Esophagus (tissue), 2 donors: ENCODE results near the gene BRME1. TPM values are rescaled to one million over a fixed set of nuclear protein-coding genes. Genes with fewer than 3 reads are reported as not detected.
"Not testable (repeated sequence)": the region's sequence is repeated elsewhere in the genome, so short reads cannot be mapped to it uniquely, and the experiment has no call there.

Experiments
- H3K27ac ChIP-seq, 2 donors: one replicate each; pipeline ENCODE4 v1.5.1; 2013; ENCODE audit warnings: low read depth in 2 of 2, mild to moderate bottlenecking in 2 of 2, inconsistent platforms in 1 of 2, low read length in 1 of 2, moderate library complexity in 1 of 2
- H3K27me3 ChIP-seq, 2 donors: one replicate each; pipeline ENCODE4 v1.6.1; 2013; ENCODE audit warnings: low read length in 2 of 2, control low read depth in 1 of 2, mild to moderate bottlenecking in 1 of 2; ENCODE audit not compliant: insufficient read depth in 2 of 2, control insufficient read depth in 1 of 2
- H3K36me3 ChIP-seq, 2 donors: one replicate each; pipeline ENCODE4 v1.6.1; 2013; ENCODE audit warnings: low read length in 1 of 2; ENCODE audit not compliant: control insufficient read depth in 2 of 2, insufficient read depth in 2 of 2
- H3K4me1 ChIP-seq, 2 donors: one replicate each; pipeline ENCODE4 v1.6.1; 2013; ENCODE audit warnings: low read length in 1 of 2; ENCODE audit not compliant: control insufficient read depth in 2 of 2, insufficient read depth in 2 of 2
- H3K4me3 ChIP-seq, 2 donors: one replicate each; pipeline ENCODE4 v1.5.1; 2013; ENCODE audit warnings: low read length in 2 of 2, mild to moderate bottlenecking in 2 of 2, low read depth in 1 of 2, moderate library complexity in 1 of 2
- H3K9me3 ChIP-seq, 2 donors: one replicate each; pipeline ENCODE4 v1.6.1; 2013; ENCODE audit warnings: mild to moderate bottlenecking in 2 of 2, low read depth in 1 of 2, low read length in 1 of 2, moderate library complexity in 1 of 2; ENCODE audit not compliant: control insufficient read depth in 2 of 2, insufficient read depth in 1 of 2
- WGBS, 2 donors: extraction: QIAGEN DNeasy Blood & Tissue Kit; methylation state at CpG; one replicate each; pipeline ENCODE4 v1.1.7; 2013; 5-methylcytosine and 5-hydroxymethylcytosine counted together
- polyA plus RNA-seq, 2 donors: library from polyadenylated mRNA; stranded (reverse); fragments of 200-250 nt; gene quantifications; one replicate each; pipeline ENCODE4 v1.2.3, GENCODE V29; 2013
- donor health status: healthy with polysubstance abuse.
- donor health status: Bipolar disorder and iron deficiency.

The BRME1 gene
- polyA plus RNA-seq, 2 donors: 7.5 to 13.0 TPM

- H3K9me3 ChIP-seq: no peaks in the 10 kb centered on the region
- 3 to 8% methylated on average over 47 to 107 of the region's 113 CpGs for WGBS, 2 donors
- H3K36me3 ChIP-seq: no peaks in the 10 kb centered on the region
- H3K27me3 ChIP-seq: peaks cover 0 to 2% of the 10 kb centered on the region in 2 donors
- peak overlapping the region; percentile 51 to 62 for H3K4me3 ChIP-seq
- H3K27ac ChIP-seq: peak overlapping the region in 1 of 2 donors; percentile 35
- peaks cover 0 to 5% of the 10 kb centered on the region in 2 donors for H3K4me1 ChIP-seq
These were observed 41.0 kb downstream of the BRME1 start for GRCh38 chr19:13864667-13865570.

DNA sequence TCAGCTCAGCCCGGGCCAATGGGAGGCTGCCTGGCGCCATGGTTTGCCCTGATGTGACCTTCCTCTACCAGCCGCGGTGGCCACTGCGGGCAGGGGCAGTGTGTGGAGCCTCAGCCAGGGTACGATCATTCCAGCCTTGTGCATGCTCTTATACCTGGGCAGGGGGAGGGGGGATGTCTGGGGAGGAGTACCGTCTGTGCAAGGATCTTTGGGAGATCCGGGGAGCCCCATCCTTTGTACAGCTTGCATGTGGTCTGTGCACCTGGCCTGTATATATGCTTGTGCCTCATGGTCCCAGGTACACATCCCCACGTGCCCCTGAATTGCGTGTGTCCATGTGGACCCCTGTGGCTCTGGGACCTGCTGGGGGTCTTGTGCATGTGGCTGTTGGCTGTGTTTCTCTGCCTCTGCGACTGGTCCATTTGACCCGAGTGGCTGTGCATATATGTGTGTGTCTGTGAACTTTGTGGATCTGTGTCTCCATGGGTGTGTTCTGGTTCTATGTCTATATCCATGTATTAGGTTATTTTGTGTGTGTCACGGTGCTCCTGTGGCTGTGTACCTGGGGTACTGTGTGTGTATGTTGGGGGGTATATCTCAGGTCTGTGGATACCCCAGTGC, 41.8 kb downstream of the BRME1 start:
- Histone ChIP-seq H3K4me3 (no peak overlapping the region), H3K4me1 (peaks cover 0 to 5% of the 10 kb centered on the region in 2 donors), H3K36me3 (no peaks in the 10 kb centered on the region), H3K27ac (no peak overlapping the region), H3K27me3 (peaks cover 0 to 2% of the 10 kb centered on the region in 2 donors), H3K9me3 (no peaks in the 10 kb centered on the region)
- WGBS, 2 donors: 35 to 37% methylated on average over 13 of the region's 13 CpGs

GRCh38 chr19:13861714-13862531, 44.0 kb downstream of the BRME1 start:
- Histone ChIP-seq H3K36me3 (no peaks in the 10 kb centered on the region), H3K9me3 (no peaks in the 10 kb centered on the region), H3K4me1 (peaks cover 0 to 5% of the 10 kb centered on the region in 2 donors), H3K27me3 (peaks cover 0 to 2% of the 10 kb centered on the region in 2 donors), H3K27ac (peak overlapping the region; percentile 86 to 91), H3K4me3 (peak overlapping the region; percentile 47 to 53)
- 1 to 2% methylated on average over 27 of the region's 27 CpGs for WGBS, 2 donors

DNA sequence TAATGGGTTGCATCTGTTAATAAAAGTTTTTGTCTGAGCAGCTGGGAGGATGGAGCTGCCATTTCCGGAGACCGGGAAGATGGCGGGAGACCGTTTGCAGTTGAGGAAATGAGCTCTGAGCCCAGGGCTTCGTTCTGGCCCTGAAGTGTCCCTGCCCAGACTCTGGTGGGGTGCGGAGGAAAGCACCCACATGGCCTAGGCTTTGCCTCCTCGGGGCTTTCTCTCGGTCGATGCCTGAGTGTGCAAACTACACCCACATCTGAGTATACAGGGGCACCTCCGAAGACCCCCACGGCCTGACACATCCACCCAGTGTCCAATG, 44.6 kb downstream of the BRME1 start:
- Histone ChIP-seq H3K27ac (peak overlapping the region; percentile 86 to 91), H3K9me3 (no peaks in the 10 kb centered on the region), H3K4me1 (peaks cover 0 to 5% of the 10 kb centered on the region in 2 donors), H3K27me3 (peaks cover 0 to 2% of the 10 kb centered on the region in 2 donors), H3K36me3 (no peaks in the 10 kb centered on the region), H3K4me3 (peak overlapping the region in 1 of 2 donors; percentile 53)
- 16 to 22% methylated on average over 11 of the region's 11 CpGs for WGBS, 2 donors

DNA sequence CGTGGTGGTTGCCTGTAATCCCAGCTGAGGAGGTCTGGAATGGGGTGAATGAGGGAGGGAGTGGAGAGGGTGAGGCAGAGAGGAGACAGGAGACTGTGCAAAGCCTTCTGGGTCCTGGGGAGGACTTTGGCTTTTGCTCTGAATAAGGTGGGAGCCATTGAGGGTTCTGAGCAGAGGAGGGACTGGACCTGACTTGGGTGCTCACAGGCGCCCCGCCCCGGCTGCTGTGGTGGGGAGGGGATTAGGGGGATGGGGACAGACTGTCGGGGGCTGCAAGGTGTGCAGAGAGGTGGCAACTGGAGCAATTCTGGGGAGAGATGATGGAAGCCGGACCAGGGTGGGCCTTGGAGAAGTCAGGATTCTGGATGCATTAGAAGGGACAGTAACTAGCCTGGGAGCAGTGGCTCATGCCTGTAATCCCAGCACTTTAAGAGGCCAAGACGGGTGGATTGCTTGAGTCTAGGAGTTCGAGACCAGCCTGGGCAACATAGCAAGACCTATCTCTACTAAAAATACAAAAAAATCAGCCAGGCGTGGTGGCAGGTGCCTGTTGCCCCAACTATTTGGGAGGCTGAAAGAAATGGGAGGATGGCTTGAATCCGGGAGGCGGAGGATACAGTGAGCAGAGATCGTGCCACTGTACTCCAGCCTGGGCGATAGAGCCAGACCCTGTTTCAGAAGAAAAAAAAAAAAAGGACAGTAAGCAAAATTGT, 45.1 kb downstream of the BRME1 start:
- no peak overlapping the region for H3K4me3 ChIP-seq
- H3K27ac ChIP-seq: peak overlapping the region; percentile 86 to 91
- H3K36me3 ChIP-seq: no peaks in the 10 kb centered on the region
- WGBS, 2 donors: 80% methylated on average over 13 of the region's 13 CpGs
- H3K9me3 ChIP-seq: no peaks in the 10 kb centered on the region
- peaks cover 0 to 5% of the 10 kb centered on the region in 2 donors for H3K4me1 ChIP-seq
- H3K27me3 ChIP-seq: peaks cover 0 to 2% of the 10 kb centered on the region in 2 donors

DNA sequence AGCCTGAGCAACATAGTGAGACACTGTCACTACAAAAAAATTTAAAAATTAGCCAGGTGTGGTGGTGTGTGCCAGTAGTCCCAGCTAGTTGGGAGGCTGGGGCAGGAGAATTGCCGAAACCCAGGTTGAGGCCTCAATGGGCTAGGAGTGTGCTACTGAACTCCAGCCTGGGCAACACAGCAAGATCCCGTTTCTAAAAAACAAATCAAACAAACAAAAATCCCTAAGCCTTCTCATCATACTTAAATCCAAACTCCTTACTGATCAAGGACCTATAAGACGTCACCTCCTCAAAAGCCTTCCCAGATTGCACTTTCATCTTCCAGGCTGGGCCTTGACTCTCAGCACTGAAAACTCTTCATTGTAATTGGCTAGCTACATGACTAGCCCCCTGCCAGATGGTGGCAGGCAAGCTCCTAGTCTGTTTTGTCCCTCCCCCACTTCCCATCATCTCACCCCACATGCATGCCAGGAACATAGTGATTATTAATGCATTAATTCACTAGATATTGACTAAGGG, 46.5 kb downstream of the BRME1 start:
- Histone ChIP-seq H3K27ac (peak overlapping the region in 1 of 2 donors; percentile 0), H3K4me3 (no peak overlapping the region), H3K36me3 (no peaks in the 10 kb centered on the region), H3K4me1 (peaks cover 0 to 5% of the 10 kb centered on the region in 2 donors), H3K9me3 (no peaks in the 10 kb centered on the region), H3K27me3 (peaks cover 0 to 2% of the 10 kb centered on the region in 2 donors)
- 93 to 96% methylated on average over 3 of the region's 3 CpGs for WGBS, 2 donors

DNA sequence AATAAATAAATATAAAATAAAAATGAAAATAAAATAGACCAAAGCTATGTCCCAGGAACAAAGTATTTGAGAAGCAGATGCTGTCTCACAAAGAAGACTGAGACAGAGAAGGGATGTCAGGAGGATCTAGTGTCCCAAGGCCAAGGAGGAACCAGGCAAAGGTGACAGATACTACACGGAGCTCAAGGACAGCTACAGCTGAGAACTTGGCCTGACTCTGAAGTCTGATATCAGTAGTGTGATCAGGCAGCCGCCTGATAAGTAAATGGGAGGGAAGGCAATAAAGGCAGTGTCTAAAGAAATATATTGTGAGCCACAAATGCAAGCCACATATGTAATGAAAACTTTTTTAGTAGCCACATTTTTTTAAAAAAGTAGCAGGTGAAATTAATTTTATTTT, 49.4 kb downstream of the BRME1 start:
- Histone ChIP-seq H3K27me3 (no peaks in the 10 kb centered on the region), H3K36me3 (no peaks in the 10 kb centered on the region), H3K4me3 (no peak overlapping the region), H3K27ac (no peak overlapping the region), H3K4me1 (peaks cover 0 to 4% of the 10 kb centered on the region in 2 donors), H3K9me3 (no peaks in the 10 kb centered on the region)
- WGBS, 2 donors: 60 to 75% methylated on average over 2 of the region's 2 CpGs

DNA sequence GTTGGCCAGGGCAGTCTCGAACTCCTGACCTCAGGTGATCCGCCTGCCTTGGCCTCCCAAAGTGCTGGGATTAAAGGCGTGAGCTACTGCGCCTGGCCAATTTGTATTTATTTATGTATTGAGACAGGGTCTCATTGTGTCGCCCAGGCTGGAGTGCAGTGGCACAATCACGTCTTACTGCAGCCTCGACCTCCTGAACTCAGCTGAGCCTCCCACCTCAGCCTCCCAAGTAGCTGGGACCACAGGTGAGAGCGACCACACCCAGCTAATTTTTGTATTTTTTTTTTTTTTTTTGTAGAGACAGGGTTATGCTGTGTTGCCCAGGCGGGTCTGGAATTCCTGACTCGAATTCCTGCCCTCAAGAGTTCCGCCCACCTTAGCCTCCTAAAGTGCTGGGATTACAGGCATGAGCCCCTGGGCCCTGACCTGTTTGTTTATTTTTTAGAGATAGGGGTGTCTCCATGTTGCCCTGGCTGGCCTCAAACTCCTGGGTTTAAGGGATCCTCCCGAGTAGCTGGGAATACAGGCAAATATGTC, 53.7 kb downstream of the BRME1 start:
- not testable (repeated sequence) for H3K27me3 ChIP-seq, H3K36me3 ChIP-seq, H3K9me3 ChIP-seq, H3K4me3 ChIP-seq
- 73 to 74% methylated on average over 12 of the region's 12 CpGs for WGBS, 2 donors
- peak overlapping the region in 1 of 2 donors; percentile 54 for H3K27ac ChIP-seq
- H3K4me1 ChIP-seq: peaks cover 0 to 21% of the 10 kb centered on the region in 2 donors
